Lower leg skin (tissue), 4 donors: ENCODE results near the gene TGFA. TPM values are rescaled to one million over a fixed set of nuclear protein-coding genes. Genes with fewer than 3 reads are reported as not detected.

ENCODE experiments used
- DNase-seq, 2 donors: peaks; one replicate each; pipeline ENCODE4 v3.0.0-alpha.2; 2019; ENCODE audit warnings: low spot score in 2 of 2
- H3K4me3 ChIP-seq: fragments of 200-600 bp; sonication (generic); 2 replicates; pipeline ENCODE4 v1.5.1; 2017; ENCODE audit warnings: mild to moderate bottlenecking, low read depth; ENCODE audit not compliant: poor library complexity, severe bottlenecking
- CTCF ChIP-seq, 3 donors: fragments of 450-650 bp; IDR thresholded peaks; one replicate each; pipeline ENCODE4 v1.5.1; 2016; ENCODE audit warnings: antibody characterized with exemption in 3 of 3, mild to moderate bottlenecking in 3 of 3, moderate library complexity in 2 of 3
- POLR2A ChIP-seq, 2 donors: fragments of 450-650 bp; IDR thresholded peaks; one replicate each; pipeline ENCODE4 v1.6.1; 2016 to 2017; ENCODE audit warnings: antibody characterized with exemption in 2 of 2, mild to moderate bottlenecking in 1 of 2, moderate library complexity in 1 of 2
- WGBS, 2 donors: methylation state at CpG; one replicate each; pipeline ENCODE4 v1.1.5; 2018; 5-methylcytosine and 5-hydroxymethylcytosine counted together
- intact Hi-C: fragments of 100-400 bp; cut with DNase I; formaldehyde crosslinking; loops from one replicate; pipeline ENCODE4 v1.15.0; 2023; ENCODE audit warnings: low total_unique reads
- total RNA-seq, 4 donors: library from RNA; depleted of rRNA; stranded (reverse); fragments of >200 nt; gene quantifications; one replicate each; pipeline ENCODE4 v1.1.0, GENCODE V29; 2016

Gene TGFA
- total RNA-seq, 4 donors from 2014 or later, result 56.5 to 78.3 (median 65.0) TPM

GRCh38 chr2:70546376-70546775 is 7.2 kb downstream of the TGFA start:
- DNase-seq, result no peak
- no peak overlapping the region for H3K4me3 ChIP-seq
- intact Hi-C loops, result loop anchor here (5.0 kb wide), 1 partner anchor 1024 kb away; no protein-coding TSS in a partner anchor
- TF ChIP-seq POLR2A (IDR thresholded peaks at IDR 0.05), result no peak
- TF ChIP-seq CTCF (IDR thresholded peaks at IDR 0.05), result no peak
- 72 to 76% methylated on average over 2 of the region's 2 CpGs for WGBS, 2 donors

GRCh38 chr2:70541481-70542020 is 12.1 kb downstream of the TGFA start:
- intact Hi-C loops, result no loop called here
- no peak for TF ChIP-seq CTCF (IDR thresholded peaks at IDR 0.05)
- no peak for TF ChIP-seq POLR2A (IDR thresholded peaks at IDR 0.05)
- 34 to 36% methylated on average over 8 of the region's 8 CpGs for WGBS, 2 donors
- H3K4me3 ChIP-seq, result no peak overlapping the region
- DNase-seq, result no peak

- WGBS, 2 donors, result 84 to 89% methylated on average over 1 of the region's 1 CpG
Observed at GRCh38 chr2:70537840-70538239, 15.8 kb downstream of the TGFA start.

GRCh38 chr2:70536517-70537055 is 17.0 kb downstream of the TGFA start:
- intact Hi-C loops, result no loop called here
- no peak for DNase-seq
- no peak overlapping the region for H3K4me3 ChIP-seq
- TF ChIP-seq CTCF (IDR thresholded peaks at IDR 0.05), result no peak
- TF ChIP-seq POLR2A (IDR thresholded peaks at IDR 0.05), result no peak
- WGBS, 2 donors, result 92 to 93% methylated on average over 2 of the region's 2 CpGs

More at GRCh38 chr2:70537840-70538239, 15.8 kb downstream of the TGFA start:
- DNase-seq, result no peak
- intact Hi-C loops, result no loop called here
- no peak for TF ChIP-seq POLR2A (IDR thresholded peaks at IDR 0.05)
- TF ChIP-seq CTCF (IDR thresholded peaks at IDR 0.05), result no peak
- H3K4me3 ChIP-seq, result no peak overlapping the region

- WGBS, 2 donors, result 72 to 74% methylated on average over 2 of the region's 2 CpGs
- no peak for DNase-seq
- intact Hi-C loops, result no loop called here
- no peak for TF ChIP-seq CTCF (IDR thresholded peaks at IDR 0.05)
- TF ChIP-seq POLR2A (IDR thresholded peaks at IDR 0.05), result no peak
- no peak overlapping the region for H3K4me3 ChIP-seq
Observed at GRCh38 chr2:70535573-70535972, 18.1 kb downstream of the TGFA start.
